ENCODE measurements around the gene TEK. TPM values are rescaled to one million over a fixed set of nuclear protein-coding genes. Genes with fewer than 3 reads are reported as not detected.
"Not testable (repeated sequence)": the region's sequence is repeated elsewhere in the genome, so short reads cannot be mapped to it uniquely, and the experiment has no call there.

The TEK gene
- total RNA-seq, 1 donor from 2014 or later = not detected

DNA sequence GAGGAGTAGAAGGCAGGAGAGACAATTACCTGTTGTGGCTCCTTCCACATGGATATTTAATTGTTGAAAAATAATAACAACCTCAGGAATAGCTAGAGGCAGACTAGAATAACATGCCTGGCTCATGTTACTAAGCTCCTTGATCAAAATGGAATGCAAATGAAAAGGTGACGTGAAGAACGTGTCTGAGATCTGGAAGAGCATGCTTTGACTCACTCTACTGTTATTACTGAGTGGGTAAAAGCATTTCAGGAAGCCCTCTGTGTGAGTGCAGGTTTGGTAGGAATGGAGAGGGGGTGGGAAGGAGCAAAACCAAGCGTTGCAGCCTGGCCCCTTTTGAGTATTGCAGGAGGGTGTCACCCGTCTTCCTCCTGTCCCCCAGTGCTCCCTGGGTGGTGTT is 103.2 kb downstream of the TEK start:
- intact Hi-C loops (cut with micrococcal nuclease) = no loop called here

DNA sequence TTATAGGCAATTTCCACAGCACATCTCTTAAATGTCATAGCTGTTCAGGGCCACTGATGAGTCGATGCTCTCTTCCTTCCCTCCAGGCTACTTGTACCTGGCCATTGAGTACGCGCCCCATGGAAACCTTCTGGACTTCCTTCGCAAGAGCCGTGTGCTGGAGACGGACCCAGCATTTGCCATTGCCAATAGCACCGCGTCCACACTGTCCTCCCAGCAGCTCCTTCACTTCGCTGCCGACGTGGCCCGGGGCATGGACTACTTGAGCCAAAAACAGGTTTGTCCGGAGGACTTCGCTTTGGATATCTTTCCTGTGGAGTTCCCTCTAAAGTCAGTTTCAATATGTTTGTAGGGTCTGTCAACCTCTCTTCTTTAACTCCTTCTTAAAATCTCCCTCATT is 103.6 kb downstream of the TEK start:
- intact Hi-C loops (cut with micrococcal nuclease) = no loop called here

DNA sequence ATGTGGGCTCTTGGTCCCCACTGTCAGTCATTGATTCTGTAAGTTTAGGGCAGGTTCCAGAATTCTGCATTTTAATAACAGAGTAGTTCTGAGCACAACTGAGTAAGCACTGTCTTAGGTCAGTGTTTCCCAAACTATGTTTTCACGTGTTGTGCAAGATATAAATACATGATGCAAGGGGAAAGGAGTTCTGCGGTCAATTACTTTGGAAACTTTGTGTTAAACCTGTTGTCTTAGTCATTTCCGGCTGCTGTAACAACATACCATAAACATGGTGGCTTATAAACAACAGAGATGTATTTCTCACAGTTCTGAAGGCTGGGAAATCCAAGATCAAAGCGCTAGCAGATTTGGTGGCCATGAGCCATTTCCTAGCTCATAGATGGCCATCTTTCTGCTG is 118.2 kb downstream of the TEK start:
- intact Hi-C loops (cut with micrococcal nuclease) = no loop called here

DNA sequence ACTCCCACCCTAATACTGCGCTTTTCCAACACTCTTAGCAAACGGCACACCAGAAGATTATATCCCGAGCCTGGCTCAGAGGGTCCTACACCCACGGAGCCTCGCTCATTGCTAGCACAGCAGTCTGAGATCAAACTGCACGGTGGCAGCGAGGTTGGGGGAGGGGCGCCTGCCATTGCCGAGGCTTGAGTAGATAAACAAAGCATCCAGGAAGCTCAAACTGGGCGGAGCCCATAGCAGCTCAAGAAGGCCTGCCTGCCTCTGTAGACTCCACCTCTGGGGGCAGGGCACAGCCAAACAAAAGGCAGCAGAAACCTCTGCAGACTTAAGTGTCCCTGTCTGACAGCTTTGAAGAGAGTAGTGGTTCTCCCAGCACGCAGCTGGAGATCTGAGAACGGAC is 130.6 kb downstream of the TEK start:
- intact Hi-C loops (cut with micrococcal nuclease) = not testable (repeated sequence)

DNA sequence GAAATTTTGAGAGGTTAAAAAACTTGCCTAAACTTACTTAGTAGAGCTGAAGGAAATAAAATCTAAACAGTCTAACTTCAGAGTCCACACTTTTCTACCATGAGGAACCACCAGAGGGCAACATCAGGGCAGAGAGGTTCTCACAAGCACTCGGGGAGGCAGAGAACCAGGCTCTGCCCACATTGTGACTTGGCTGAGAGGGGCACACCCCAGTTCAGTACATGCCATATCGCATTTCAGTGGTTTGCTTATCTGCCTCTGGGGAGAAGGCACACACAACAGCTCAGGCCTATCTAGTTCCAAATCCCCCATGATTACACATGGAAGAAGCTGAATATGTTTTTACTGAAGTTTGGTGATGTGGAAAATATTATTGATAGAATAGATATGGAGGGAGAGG is 138.7 kb downstream of the TEK start:
- intact Hi-C loops (cut with micrococcal nuclease) = no loop called here

DNA sequence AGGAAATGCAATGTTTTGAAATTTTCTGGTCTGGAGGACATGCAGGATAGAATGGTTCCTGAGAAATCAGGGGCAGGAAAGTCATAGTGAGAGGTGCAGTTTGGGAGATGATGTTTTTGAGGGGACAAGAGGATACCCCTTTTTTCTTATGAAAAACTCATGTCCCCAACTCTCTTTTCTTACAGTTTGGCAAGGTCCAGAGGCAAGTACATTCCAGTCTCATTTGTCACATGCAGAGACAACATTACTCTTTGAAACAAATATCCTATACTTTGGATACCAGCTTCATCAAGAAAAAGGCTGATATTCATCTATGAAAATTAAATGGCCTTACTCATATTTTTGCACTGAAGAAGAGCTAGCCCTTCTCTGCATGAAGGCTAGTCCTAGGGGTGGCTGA is 139.7 kb downstream of the TEK start:
- intact Hi-C loops (cut with micrococcal nuclease) = no loop called here

DNA sequence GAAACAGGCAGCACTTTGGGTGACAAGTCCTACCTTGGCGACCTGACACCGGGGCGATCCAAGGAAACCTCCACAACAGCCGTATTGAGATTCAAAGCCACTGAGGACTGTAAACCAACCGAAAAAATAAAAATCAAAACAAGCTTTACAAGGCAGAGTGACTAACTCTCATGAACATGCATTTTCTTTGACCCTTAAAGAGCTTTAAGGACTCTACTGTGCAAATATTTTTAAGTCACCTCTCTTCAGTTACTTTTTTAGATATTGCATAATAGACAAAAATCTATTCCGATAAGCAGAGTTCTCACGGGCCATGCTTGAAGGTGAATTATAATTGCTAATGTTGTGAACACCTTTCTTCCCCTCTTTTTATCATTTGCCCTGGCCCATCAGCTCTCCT is 149.6 kb downstream of the TEK start:
- intact Hi-C loops (cut with micrococcal nuclease) = no loop called here

DNA sequence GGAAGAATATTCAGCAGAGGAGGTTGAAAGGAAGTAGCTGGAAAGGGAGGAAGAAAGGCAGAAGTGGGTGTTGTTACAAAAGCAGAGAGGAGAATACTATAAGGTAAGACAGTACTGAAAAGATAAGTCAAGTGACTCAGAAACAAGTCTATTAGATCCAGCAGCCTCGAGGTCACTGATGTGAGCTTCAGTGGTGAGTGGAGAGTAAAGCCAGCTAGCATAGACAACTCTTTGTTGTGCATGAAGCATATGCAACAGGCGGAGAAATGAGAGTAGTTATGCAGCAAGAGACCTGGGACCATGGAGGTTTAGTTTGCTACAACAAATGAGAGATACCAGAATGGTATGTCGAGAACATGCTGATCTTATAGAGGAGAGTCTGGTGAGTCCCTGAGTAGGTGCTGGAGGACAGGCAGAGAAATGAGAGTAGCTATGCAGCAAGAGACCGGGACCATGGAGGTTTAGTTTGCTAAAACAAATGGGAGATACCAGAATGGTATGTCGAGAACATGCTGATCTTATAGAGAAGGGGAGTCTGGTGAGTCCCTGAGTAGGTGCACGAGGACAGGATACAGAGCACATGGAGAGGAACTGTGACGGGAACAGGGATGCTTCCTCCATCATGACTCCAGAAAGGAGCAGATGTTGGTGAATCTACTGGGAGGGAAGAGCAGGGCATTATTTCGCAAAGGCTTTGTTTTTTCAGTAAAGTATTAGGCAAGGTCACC is 151.9 kb downstream of the TEK start:
- intact Hi-C loops (cut with micrococcal nuclease) = no loop called here

DNA sequence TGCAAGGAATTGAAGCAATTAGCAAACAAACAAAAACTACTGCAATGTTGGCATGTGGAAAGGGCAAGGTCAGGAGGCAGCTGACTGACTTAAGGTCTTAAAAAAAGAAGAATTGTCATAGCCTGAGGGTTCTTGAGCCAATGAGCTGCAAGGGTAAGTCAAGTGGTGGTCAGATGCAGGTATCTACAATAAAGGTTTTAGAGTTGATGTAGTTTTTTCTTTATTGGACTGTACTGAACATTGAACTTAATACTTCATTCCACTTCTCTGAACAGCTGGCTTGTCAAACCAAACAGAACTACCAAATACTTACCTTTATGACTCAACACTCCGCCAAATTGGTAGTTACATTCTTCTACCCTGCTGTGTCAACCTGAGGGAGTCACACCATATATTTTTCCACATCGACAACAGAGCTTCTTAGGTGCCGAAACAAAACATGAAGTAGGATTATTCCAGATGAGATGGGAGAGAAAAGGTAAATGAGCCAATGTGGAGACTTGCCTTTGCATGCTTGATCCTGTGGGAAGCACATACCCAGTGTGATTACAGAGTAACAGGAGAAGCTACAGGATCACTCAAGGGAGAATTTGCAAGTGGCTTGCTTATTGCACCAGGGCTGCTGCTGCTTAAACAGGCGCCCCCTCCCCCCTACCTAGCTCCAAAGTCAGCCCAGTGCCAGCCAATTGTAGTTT is 152.6 kb downstream of the TEK start:
- intact Hi-C loops (cut with micrococcal nuclease) = no loop called here

DNA sequence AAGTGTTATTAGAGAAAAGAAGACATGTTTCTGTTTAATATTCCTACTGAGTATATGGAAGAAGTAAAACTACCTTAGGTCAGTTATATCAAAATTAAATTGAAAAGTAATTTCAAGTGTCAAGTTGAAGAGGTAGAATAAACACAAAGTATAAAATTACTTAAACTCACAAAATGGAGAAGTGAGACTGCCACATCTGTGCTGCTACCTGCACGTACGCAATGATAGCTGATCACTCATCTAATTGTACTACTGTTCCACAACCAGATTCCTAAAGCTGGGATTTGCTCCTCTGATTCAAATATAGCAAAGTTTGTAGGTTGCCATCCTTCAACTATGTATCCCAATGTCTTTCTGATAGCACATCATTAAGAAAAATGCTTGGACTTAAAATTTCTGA is 163.1 kb downstream of the TEK start:
- intact Hi-C loops (cut with micrococcal nuclease) = loop anchor here (10.0 kb wide), 2 partner anchors 407 to 1307 kb away; no protein-coding TSS in a partner anchor

DNA sequence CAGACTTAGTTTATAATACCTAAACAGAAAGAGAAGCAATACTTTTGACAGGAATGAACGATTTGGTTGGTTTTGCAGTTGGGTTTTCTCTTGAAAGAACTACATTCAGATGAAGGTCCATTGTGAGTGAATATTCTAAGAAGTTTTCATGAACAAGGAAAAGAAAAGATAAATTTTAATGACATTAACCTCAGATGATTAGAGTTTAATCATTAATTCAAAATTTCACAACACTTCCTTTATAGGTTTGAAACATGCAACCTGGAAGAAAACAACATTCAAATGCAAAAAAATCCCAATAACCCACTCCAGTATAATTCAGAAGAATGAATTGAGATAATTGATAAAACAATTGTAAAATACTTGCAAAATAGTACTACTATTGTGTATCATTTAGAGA is 164.2 kb downstream of the TEK start:
- intact Hi-C loops (cut with micrococcal nuclease) = loop anchor here (10.0 kb wide), 2 partner anchors 408 to 1308 kb away; no protein-coding TSS in a partner anchor

DNA sequence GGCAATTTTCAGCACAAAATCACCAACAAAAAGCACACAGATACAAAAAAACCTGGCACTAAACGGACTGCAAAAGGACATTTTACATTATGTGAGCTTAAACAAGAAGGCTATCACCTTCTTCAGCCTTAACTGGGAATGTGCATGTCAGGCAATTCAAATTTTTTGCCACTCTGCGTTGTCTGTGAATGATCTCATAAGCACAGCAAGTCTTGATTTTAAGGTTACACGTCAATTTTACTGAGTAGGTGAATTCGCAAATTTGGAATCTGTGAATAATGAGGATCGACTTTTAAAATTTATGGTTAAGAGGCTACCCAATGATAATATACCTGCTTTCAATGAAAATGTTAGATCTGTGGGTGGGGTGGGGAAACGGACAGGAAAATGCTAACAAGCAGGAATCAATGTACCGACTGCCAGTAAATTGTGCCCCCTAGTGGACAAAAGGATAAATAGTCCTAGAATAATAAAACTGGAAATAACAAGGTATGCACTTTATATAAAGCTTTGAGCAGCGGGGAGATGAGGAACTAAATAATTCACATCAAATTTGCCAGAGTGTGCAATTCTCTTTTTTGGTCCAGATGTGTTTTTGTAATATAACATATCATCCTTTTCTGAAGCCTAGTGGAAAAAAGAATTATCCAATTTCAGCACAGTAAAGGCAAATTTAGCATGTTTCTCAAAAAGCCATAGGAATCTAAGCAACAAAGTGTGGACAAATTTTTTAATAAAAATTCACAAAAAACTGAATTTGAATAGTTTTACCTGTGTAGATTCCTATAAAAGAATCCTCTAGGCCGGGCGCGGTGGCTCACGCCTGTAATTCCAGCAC is 167.4 kb downstream of the TEK start:
- intact Hi-C loops (cut with micrococcal nuclease) = loop anchor here (1.0 to 10.0 kb wide), 6 partner anchors 242 to 1312 kb away; no protein-coding TSS in a partner anchor

DNA sequence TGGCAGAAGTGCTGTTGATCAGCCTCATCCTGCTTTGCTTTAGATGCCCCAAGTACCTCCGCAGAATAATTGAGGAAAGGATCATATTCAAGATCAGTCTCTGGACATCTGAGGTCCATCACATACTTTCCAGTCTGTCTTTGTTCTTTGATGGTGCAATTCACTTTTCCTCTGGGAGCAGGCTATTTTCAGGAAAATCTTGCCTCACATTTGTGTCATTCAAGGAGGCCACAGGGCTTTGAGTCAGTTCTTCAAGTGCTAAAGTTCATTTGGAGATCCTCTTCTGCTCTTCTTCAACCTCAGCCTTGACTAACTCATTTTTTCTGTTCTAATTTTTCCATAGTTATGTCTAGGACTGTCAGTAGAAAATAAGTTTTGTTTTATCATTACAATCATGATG is 169.3 kb downstream of the TEK start:
- intact Hi-C loops (cut with micrococcal nuclease) = loop anchor here (5.0 to 10.0 kb wide), 3 partner anchors 326 to 1314 kb away; no protein-coding TSS in a partner anchor

DNA sequence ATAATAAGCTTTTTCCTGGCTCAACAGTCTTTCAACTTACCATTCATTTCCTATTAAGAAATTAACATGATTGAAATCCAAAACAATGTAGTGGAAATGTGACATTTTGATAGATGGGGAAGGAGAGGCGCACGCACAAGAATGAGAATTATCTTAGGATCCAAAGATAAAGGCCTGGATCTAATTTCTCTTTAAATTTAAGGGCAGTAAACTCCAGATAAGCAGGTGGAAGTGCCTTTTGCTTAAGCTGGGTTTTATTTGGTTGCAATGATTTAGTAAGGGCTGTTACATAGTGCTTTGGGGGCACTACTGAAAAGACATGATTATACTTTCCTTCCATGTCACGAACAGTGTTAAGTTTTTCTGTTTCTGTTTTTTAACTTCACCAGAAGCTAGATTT is 170.6 kb downstream of the TEK start:
- intact Hi-C loops (cut with micrococcal nuclease) = loop anchor here (5.0 to 10.0 kb wide), 3 partner anchors 327 to 1315 kb away; no protein-coding TSS in a partner anchor

Other genes starting within 250 kb of the TEK start
- gene CAAP1, start 216.4 kb upstream of the TEK start, total RNA-seq = 15.1 and 19.7 TPM in 2 replicates
- 36.6 and 41.5 TPM in 2 replicates for gene PLAA, start 162.0 kb upstream of the TEK start, total RNA-seq
- 7.5 and 8.6 TPM in 2 replicates for gene IFT74, start 152.8 kb upstream of the TEK start, total RNA-seq
- not detected in 2 replicates for gene LRRC19, start 103.6 kb upstream of the TEK start, total RNA-seq
- gene EQTN, start 187.9 kb downstream of the TEK start, total RNA-seq = not detected in 2 replicates

All from T-helper 1 cell treated with Interleukin-12 subunit alpha and Interleukin-12 subunit beta and Interleukin-4 antibody, amounts not matched to agents 30 ng/mL and 1 ng/mL, for 36 hours (primary cell).